Panc1 (cell line): ENCODE results near the gene IL2RA. TPM values are rescaled to one million over a fixed set of nuclear protein-coding genes. Genes with fewer than 3 reads are reported as not detected.

Experiments
- ATAC-seq: fragments of 200-7000 bp; cut with Tn5 transposase; 2 replicates; pipeline ENCODE4 v1.9.1; 2020; ENCODE audit warnings: mild to moderate bottlenecking, moderate library complexity
- BruUV-seq: library from RNA; stranded (reverse); fragments of 400-500 nt; replicated peaks from 2 replicates; lab custom pipeline; 2021; lab: Mats Ljungman, UMichigan
- CTCF ChIA-PET: fragments of 300-600 bp; sonication (Branson Sonifier 250); formaldehyde crosslinking; loops from one replicate; lab custom pipeline; 2022; ENCODE audit warnings: antibody characterized with exemption; lab: Charles Lee
- POLR2A ChIA-PET: fragments of 300-600 bp; sonication (Branson Sonifier 250); formaldehyde crosslinking; loops from one replicate; lab custom pipeline; 2022; ENCODE audit warnings: antibody characterized with exemption; lab: Charles Lee
- DNase-seq: peaks from one replicate; pipeline ENCODE4 v3.0.0-alpha.2; 2010; ENCODE audit warnings: low read depth, low spot score
- H3K27ac ChIP-seq: 2 replicates; pipeline ENCODE4 v1.5.1; 2011; ENCODE audit warnings: mild to moderate bottlenecking, low read length, inconsistent platforms
- H3K27me3 ChIP-seq: fragments of 200-500 bp; sonication (Bioruptor generic); 2 replicates; pipeline ENCODE4 v1.6.0; 2014; ENCODE audit warnings: low read length, inconsistent platforms; ENCODE audit not compliant: control insufficient read depth, insufficient read depth
- H3K36me3 ChIP-seq: fragments of 200-500 bp; sonication (Bioruptor generic); 2 replicates; pipeline ENCODE4 v1.5.1; 2014; ENCODE audit warnings: inconsistent platforms, mild to moderate bottlenecking, low read length, moderate library complexity; ENCODE audit not compliant: control insufficient read depth, insufficient read depth
- H3K4me1 ChIP-seq: 2 replicates; pipeline ENCODE4 v1.5.1; 2011; ENCODE audit warnings: inconsistent platforms, mild to moderate bottlenecking, low read length, moderate library complexity; ENCODE audit not compliant: control insufficient read depth, insufficient read depth
- H3K4me3 ChIP-seq, 2 experiments: 2 replicates each; pipeline ENCODE4 v1.5.1; 2011 to 2012; ENCODE audit warnings: low read depth in 2 of 2, low read length in 2 of 2, mild to moderate bottlenecking in 2 of 2, inconsistent platforms in 1 of 2, moderate library complexity in 1 of 2
- H3K9me3 ChIP-seq: fragments of 200-500 bp; sonication (Bioruptor generic); 2 replicates; pipeline ENCODE4 v1.5.1; 2014; ENCODE audit warnings: low read depth, mild to moderate bottlenecking, inconsistent platforms, low read length, moderate library complexity; ENCODE audit not compliant: control insufficient read depth, insufficient read depth
- POLR2AphosphoS5 ChIP-seq: IDR thresholded peaks from 2 replicates; pipeline ENCODE4 v1.6.1; 2012; ENCODE audit warnings: mild to moderate bottlenecking, low read depth, low read length, moderate library complexity
- SIN3A ChIP-seq: IDR thresholded peaks from 2 replicates; pipeline ENCODE4 v1.6.1; 2012; ENCODE audit warnings: low read depth, mild to moderate bottlenecking, low read length, moderate library complexity, borderline replicate concordance; ENCODE audit not compliant: insufficient read depth
- TCF7L2 ChIP-seq: IDR thresholded peaks from 2 replicates; pipeline ENCODE4 v1.6.1; 2011; ENCODE audit warnings: mild to moderate bottlenecking, low read depth, low read length, inconsistent platforms
- in situ Hi-C: cut with HindIII; loops from 2 replicates; pipeline ENCODE4 v1.10.0; 2016; ENCODE audit warnings: low sequenced_read_pairs, low pct_unique_long_range_greater_than_20kb
- intact Hi-C: fragments of 100-400 bp; cut with micrococcal nuclease; formaldehyde crosslinking; loops from one replicate; pipeline ENCODE4 v1.10.0; 2022; ENCODE audit not compliant: unreplicated experiment
- total RNA-seq: library from RNA; stranded (reverse); gene quantifications from one replicate; pipeline ENCODE4 v1.2.1, GENCODE V29; 2021; ENCODE audit not compliant: unreplicated experiment
- TF ChIP-seq, protein P1 (sequence below): fragments of 450-650 bp; IDR thresholded peaks from 2 replicates; pipeline ENCODE4 v1.5.1; 2017; ENCODE audit warnings: mild to moderate bottlenecking
- TF ChIP-seq, protein P2 (sequence below), 2 experiments: IDR thresholded peaks; 2 replicates each; pipeline ENCODE4 v1.6.1; 2011 to 2012; ENCODE audit warnings: low read depth in 2 of 2, control low read depth in 1 of 2, low read length in 1 of 2, mild to moderate bottlenecking in 1 of 2, moderate library complexity in 1 of 2; ENCODE audit not compliant: insufficient read depth in 1 of 2

The IL2RA gene
- total RNA-seq, 1 experiment from 2014 or later = 0.33 TPM

DNA sequence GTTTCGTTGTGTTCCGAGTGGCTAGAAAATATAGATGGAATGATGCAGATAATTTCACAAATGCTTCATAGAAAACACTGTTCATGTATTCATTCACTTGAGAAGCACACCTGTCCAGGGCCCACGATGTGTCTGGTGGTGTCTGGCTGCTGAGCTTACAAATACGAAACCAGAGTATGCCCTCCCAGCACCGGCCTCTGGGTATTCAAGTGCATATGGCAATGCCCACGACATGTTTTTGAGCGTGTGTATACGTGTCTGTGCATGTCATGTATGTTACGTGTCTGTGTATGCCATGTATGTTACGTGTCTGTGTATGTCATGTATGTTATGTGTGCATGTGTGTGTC lies 37.9 kb downstream of the IL2RA start:
- TF ChIP-seq, protein P1, sequence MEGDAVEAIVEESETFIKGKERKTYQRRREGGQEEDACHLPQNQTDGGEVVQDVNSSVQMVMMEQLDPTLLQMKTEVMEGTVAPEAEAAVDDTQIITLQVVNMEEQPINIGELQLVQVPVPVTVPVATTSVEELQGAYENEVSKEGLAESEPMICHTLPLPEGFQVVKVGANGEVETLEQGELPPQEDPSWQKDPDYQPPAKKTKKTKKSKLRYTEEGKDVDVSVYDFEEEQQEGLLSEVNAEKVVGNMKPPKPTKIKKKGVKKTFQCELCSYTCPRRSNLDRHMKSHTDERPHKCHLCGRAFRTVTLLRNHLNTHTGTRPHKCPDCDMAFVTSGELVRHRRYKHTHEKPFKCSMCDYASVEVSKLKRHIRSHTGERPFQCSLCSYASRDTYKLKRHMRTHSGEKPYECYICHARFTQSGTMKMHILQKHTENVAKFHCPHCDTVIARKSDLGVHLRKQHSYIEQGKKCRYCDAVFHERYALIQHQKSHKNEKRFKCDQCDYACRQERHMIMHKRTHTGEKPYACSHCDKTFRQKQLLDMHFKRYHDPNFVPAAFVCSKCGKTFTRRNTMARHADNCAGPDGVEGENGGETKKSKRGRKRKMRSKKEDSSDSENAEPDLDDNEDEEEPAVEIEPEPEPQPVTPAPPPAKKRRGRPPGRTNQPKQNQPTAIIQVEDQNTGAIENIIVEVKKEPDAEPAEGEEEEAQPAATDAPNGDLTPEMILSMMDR = no peak
- no peak for TF ChIP-seq SIN3A
- TF ChIP-seq, protein P2, sequence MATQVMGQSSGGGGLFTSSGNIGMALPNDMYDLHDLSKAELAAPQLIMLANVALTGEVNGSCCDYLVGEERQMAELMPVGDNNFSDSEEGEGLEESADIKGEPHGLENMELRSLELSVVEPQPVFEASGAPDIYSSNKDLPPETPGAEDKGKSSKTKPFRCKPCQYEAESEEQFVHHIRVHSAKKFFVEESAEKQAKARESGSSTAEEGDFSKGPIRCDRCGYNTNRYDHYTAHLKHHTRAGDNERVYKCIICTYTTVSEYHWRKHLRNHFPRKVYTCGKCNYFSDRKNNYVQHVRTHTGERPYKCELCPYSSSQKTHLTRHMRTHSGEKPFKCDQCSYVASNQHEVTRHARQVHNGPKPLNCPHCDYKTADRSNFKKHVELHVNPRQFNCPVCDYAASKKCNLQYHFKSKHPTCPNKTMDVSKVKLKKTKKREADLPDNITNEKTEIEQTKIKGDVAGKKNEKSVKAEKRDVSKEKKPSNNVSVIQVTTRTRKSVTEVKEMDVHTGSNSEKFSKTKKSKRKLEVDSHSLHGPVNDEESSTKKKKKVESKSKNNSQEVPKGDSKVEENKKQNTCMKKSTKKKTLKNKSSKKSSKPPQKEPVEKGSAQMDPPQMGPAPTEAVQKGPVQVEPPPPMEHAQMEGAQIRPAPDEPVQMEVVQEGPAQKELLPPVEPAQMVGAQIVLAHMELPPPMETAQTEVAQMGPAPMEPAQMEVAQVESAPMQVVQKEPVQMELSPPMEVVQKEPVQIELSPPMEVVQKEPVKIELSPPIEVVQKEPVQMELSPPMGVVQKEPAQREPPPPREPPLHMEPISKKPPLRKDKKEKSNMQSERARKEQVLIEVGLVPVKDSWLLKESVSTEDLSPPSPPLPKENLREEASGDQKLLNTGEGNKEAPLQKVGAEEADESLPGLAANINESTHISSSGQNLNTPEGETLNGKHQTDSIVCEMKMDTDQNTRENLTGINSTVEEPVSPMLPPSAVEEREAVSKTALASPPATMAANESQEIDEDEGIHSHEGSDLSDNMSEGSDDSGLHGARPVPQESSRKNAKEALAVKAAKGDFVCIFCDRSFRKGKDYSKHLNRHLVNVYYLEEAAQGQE (IDR thresholded peaks at IDR 0.05; ENCODE audit: insufficient read depth in 1 of 2, low read depth in 2 of 2, low read length in 1 of 2) = no peak
- no peak for TF ChIP-seq TCF7L2
- TF ChIP-seq POLR2AphosphoS5 = no peak
- ATAC-seq (no peak), DNase-seq (no peak)
- intact Hi-C loops = no loop called here
- H3K27ac ChIP-seq = no peak overlapping the region
- ChIA-PET POLR2A (no interaction called here), CTCF (no interaction called here)
- no TSS peak for BruUV-seq
- H3K4me3 ChIP-seq = no peak overlapping the region
- H3K27me3 ChIP-seq = no peaks in the 10 kb centered on the region
- H3K9me3 ChIP-seq = no peaks in the 10 kb centered on the region
- in situ Hi-C loops = no loop called here
- no peaks in the 10 kb centered on the region for H3K36me3 ChIP-seq
- no peaks in the 10 kb centered on the region for H3K4me1 ChIP-seq

DNA sequence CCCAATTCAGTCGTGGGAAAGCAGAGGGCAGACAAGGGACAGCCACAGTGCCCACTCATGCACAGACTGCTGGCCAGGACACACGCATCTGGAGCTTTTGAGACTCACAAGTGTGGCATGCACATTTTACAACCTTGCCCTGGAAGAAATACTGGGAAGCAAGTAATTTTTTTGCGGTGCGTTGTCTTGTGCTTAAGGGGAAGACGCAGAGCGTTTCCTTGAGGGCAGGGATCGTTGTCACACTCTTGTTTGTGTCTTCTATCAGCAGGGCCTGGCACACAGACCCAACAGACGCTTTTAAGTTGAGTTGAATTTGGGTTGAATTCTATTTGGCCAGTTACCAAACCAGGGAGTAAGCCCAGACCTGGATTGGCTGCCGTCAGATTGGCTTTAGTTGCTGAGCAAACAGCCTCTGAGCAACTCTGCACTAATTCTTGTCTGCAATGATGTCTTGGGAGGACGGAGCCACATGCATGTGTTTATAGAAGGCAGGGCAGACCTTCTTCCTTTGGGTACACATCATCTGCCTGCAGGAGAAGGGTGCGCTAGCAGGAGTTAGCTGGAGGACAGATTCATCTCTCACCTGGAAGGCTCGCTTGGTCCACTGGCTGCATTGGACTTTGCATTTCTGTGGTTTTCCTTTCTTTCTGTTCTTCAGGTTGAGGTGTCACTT lies 38.4 kb downstream of the IL2RA start:
- intact Hi-C loops (no loop called here), in situ Hi-C loops (no loop called here)
- BruUV-seq = no TSS peak
- Histone ChIP-seq H3K27ac (no peak overlapping the region), H3K36me3 (no peaks in the 10 kb centered on the region), H3K4me1 (no peaks in the 10 kb centered on the region), H3K4me3 (no peak overlapping the region), H3K27me3 (no peaks in the 10 kb centered on the region), H3K9me3 (no peaks in the 10 kb centered on the region)
- no peak for ATAC-seq
- ChIA-PET POLR2A (no interaction called here), CTCF (no interaction called here)
- no peak for TF ChIP-seq POLR2AphosphoS5
- TF ChIP-seq, protein P2 (IDR thresholded peaks at IDR 0.05; ENCODE audit: insufficient read depth in 1 of 2, low read depth in 2 of 2, low read length in 1 of 2) = no peak
- TF ChIP-seq, protein P1 = no peak
- TF ChIP-seq TCF7L2 = no peak
- TF ChIP-seq SIN3A = no peak
- no peak for DNase-seq
